NT2/D1 (cell line): ENCODE data around the gene NELL1.

Experiments
- DNase-seq: peaks from one replicate; pipeline ENCODE4 v3.0.0-alpha.2; 2011; ENCODE audit warnings: low read depth, low spot score
- H3K27me3 ChIP-seq: 2 replicates; pipeline ENCODE4 v1.6.0; 2011; ENCODE audit warnings: mild to moderate bottlenecking; ENCODE audit not compliant: insufficient read length, insufficient read depth
- H3K36me3 ChIP-seq: 2 replicates; pipeline ENCODE4 v1.6.1; 2011; ENCODE audit warnings: mild to moderate bottlenecking, low read length, mixed read lengths; ENCODE audit not compliant: insufficient read depth, insufficient read length
- H3K4me1 ChIP-seq: 2 replicates; pipeline ENCODE4 v1.5.1; 2011; ENCODE audit not compliant: insufficient read depth, insufficient read length
- H3K4me3 ChIP-seq: 2 replicates; pipeline ENCODE4 v1.5.1; 2011; ENCODE audit warnings: low read depth; ENCODE audit not compliant: insufficient read length
- H3K9ac ChIP-seq: 2 replicates; pipeline ENCODE4 v1.6.0; 2011; ENCODE audit warnings: low read depth; ENCODE audit not compliant: insufficient read length
- H3K9me3 ChIP-seq: 2 replicates; pipeline ENCODE4 v1.5.1; 2011; ENCODE audit warnings: mild to moderate bottlenecking, low read length; ENCODE audit not compliant: insufficient read depth
- SUZ12 ChIP-seq: IDR thresholded peaks from 2 replicates; pipeline ENCODE4 v1.6.1; 2011; ENCODE audit not compliant: insufficient read length, insufficient read depth; ENCODE audit errors: extremely low read depth
- YY1 ChIP-seq: IDR thresholded peaks from 2 replicates; pipeline ENCODE4 v1.6.1; 2011; ENCODE audit not compliant: insufficient read length, insufficient read depth
- ZNF274 ChIP-seq: IDR thresholded peaks from 2 replicates; pipeline ENCODE4 v1.6.1; 2011; ENCODE audit warnings: mild to moderate bottlenecking, low read depth, low read length

The NELL1 gene

GRCh38 chr11:21564095-21564494 is 894.7 kb downstream of the NELL1 start:
- no peak overlapping the region for H3K9ac ChIP-seq
- no peaks in the 10 kb centered on the region for H3K36me3 ChIP-seq
- H3K4me1 ChIP-seq: no peaks in the 10 kb centered on the region
- no peak overlapping the region for H3K4me3 ChIP-seq
- TF ChIP-seq SUZ12 (no peak), YY1 (no peak)
- no peaks in the 10 kb centered on the region for H3K9me3 ChIP-seq
- DNase-seq: no peak
- no peaks in the 10 kb centered on the region for H3K27me3 ChIP-seq

- Histone ChIP-seq H3K4me1 (no peaks in the 10 kb centered on the region), H3K9ac (no peak overlapping the region), H3K4me3 (no peak overlapping the region), H3K36me3 (no peaks in the 10 kb centered on the region), H3K9me3 (no peaks in the 10 kb centered on the region), H3K27me3 (no peaks in the 10 kb centered on the region)
- TF ChIP-seq SUZ12 (no peak), ZNF274 (no peak), YY1 (no peak)
- DNase-seq: no peak
These were observed 895.7 kb downstream of the NELL1 start for GRCh38 chr11:21564833-21565682.

GRCh38 chr11:21566521-21567117 is 897.2 kb downstream of the NELL1 start:
- Histone ChIP-seq H3K27me3 (no peaks in the 10 kb centered on the region), H3K4me3 (no peak overlapping the region), H3K9ac (no peak overlapping the region), H3K36me3 (no peaks in the 10 kb centered on the region), H3K4me1 (no peaks in the 10 kb centered on the region), H3K9me3 (no peaks in the 10 kb centered on the region)
- no peak for DNase-seq
- no peak for TF ChIP-seq YY1
- TF ChIP-seq ZNF274: no peak
- TF ChIP-seq SUZ12: no peak

GRCh38 chr11:21567645-21568290 is 898.4 kb downstream of the NELL1 start:
- Histone ChIP-seq H3K9me3 (no peaks in the 10 kb centered on the region), H3K27me3 (no peaks in the 10 kb centered on the region), H3K4me1 (no peaks in the 10 kb centered on the region), H3K36me3 (no peaks in the 10 kb centered on the region), H3K4me3 (no peak overlapping the region), H3K9ac (no peak overlapping the region)
- DNase-seq: no peak
- TF ChIP-seq YY1 (no peak), ZNF274 (no peak), SUZ12 (no peak)

- H3K4me1 ChIP-seq: no peaks in the 10 kb centered on the region
- TF ChIP-seq SUZ12: no peak
- TF ChIP-seq ZNF274: no peak
- no peak for TF ChIP-seq YY1
- no peak overlapping the region for H3K4me3 ChIP-seq
- DNase-seq: no peak
- H3K27me3 ChIP-seq: no peaks in the 10 kb centered on the region
- H3K9ac ChIP-seq: no peak overlapping the region
- H3K36me3 ChIP-seq: no peaks in the 10 kb centered on the region
- H3K9me3 ChIP-seq: no peaks in the 10 kb centered on the region
These were observed 902.8 kb downstream of the NELL1 start for GRCh38 chr11:21572210-21572609.

GRCh38 chr11:21582791-21583190 is 913.4 kb downstream of the NELL1 start:
- Histone ChIP-seq H3K4me1 (no peaks in the 10 kb centered on the region), H3K9me3 (no peaks in the 10 kb centered on the region), H3K9ac (no peak overlapping the region), H3K27me3 (no peaks in the 10 kb centered on the region), H3K36me3 (no peaks in the 10 kb centered on the region), H3K4me3 (no peak overlapping the region)
- no peak for DNase-seq
- no peak for TF ChIP-seq ZNF274
- no peak for TF ChIP-seq YY1
- no peak for TF ChIP-seq SUZ12

- Histone ChIP-seq H3K9ac (no peak overlapping the region), H3K4me1 (no peaks in the 10 kb centered on the region), H3K36me3 (no peaks in the 10 kb centered on the region), H3K9me3 (no peaks in the 10 kb centered on the region), H3K27me3 (no peaks in the 10 kb centered on the region), H3K4me3 (no peak overlapping the region)
- no peak for DNase-seq
- TF ChIP-seq SUZ12 (no peak), ZNF274 (no peak), YY1 (no peak)
These were observed 919.4 kb downstream of the NELL1 start for GRCh38 chr11:21588754-21589153.
